22Rv1 (cell line): ENCODE data around the gene ATP2B3.

Experiments used
- ZFX ChIP-seq: fragments of 450-650 bp; IDR thresholded peaks from 2 replicates; pipeline ENCODE4 v1.6.1; 2017; ENCODE audit warnings: antibody characterized with exemption, borderline replicate concordance
- TF ChIP-seq, protein P1 (sequence below): fragments of 450-650 bp; IDR thresholded peaks from 2 replicates; pipeline ENCODE4 v1.5.1; 2017; ENCODE audit warnings: mild to moderate bottlenecking

DNA sequence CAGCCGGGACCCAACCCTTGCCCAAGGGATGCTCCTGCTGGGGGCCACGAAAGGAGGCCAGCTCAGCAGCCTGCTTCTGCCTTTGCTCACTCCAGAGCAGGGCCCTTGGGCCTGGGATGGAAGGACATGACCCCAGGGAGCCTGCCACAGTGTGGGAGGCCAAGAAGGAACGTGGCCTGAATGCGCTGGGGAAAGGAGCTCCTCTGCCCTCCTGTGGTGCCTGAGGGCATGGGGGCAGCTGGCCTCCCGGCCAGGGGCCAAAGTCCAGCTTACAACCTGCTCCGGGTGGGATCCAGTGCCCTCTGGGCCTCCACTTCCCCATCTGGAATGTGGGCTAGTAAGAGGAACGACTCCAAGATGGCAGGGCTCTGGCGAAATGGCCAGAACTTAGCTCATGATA, 2.0 kb upstream of the ATP2B3 start:
- TF ChIP-seq, protein P1, sequence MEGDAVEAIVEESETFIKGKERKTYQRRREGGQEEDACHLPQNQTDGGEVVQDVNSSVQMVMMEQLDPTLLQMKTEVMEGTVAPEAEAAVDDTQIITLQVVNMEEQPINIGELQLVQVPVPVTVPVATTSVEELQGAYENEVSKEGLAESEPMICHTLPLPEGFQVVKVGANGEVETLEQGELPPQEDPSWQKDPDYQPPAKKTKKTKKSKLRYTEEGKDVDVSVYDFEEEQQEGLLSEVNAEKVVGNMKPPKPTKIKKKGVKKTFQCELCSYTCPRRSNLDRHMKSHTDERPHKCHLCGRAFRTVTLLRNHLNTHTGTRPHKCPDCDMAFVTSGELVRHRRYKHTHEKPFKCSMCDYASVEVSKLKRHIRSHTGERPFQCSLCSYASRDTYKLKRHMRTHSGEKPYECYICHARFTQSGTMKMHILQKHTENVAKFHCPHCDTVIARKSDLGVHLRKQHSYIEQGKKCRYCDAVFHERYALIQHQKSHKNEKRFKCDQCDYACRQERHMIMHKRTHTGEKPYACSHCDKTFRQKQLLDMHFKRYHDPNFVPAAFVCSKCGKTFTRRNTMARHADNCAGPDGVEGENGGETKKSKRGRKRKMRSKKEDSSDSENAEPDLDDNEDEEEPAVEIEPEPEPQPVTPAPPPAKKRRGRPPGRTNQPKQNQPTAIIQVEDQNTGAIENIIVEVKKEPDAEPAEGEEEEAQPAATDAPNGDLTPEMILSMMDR: no peak
- no peak for TF ChIP-seq ZFX
